HG03342 (cell line): ENCODE measurements around the gene DDX17.
"Not testable (repeated sequence)": the region's sequence is repeated elsewhere in the genome, so short reads cannot be mapped to it uniquely, and the experiment has no call there.

Experiments
- ATAC-seq: cut with Tn5 transposase; IDR thresholded peaks from one replicate; pipeline ENCODE4 v1.9.1; 2021; ENCODE audit warnings: mild to moderate bottlenecking, moderate library complexity; ENCODE audit not compliant: unreplicated experiment

The DDX17 gene

DNA sequence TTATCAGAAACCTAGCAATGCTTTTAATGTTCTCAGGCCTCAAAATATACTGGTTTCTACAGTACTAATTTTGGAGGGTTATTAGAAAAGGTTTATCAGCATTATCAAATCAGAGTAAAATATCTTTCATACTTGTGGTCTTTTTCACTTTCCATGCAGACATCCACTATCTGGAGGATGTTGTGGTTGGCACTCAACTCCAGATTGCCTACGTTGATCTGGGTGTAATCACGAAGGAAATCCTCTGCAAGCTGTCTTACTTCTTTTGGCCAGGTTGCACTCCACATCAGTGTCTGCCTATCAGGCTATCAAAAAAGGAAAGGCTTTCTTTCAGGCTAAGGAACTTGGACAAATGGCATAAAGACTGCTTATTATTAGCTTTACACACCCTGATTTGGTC is 11.6 kb downstream of the DDX17 start:
- no peak for ATAC-seq

DNA sequence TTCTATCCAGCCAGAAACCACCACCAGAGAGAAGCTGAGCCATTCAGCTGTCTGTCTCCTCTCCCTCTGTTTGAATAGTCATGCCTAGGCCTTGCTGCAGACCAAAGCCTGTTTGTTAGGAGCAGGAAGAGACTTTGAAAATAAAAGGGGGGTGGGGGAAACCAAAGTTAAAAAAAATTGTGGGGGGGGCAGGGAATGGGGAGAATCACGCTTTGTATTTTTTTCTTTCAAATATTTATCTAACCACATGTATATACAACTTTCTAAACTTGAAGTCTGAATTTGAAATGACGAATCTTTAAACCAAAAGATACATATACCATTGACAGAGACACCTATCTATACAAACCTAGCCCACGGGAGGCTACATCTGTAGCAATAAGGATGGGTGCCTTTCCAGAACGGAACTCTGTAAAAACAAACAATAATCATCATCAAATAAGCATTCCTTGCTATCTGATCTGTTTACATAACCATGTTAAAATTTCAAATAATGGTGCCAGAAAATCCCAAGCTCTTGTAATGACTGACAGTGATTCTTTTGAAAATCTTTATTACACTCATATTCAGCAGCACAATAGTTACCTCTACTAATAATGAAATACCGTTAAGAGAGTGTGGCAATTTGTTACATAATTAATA is 14.3 kb downstream of the DDX17 start:
- ATAC-seq: no peak

DNA sequence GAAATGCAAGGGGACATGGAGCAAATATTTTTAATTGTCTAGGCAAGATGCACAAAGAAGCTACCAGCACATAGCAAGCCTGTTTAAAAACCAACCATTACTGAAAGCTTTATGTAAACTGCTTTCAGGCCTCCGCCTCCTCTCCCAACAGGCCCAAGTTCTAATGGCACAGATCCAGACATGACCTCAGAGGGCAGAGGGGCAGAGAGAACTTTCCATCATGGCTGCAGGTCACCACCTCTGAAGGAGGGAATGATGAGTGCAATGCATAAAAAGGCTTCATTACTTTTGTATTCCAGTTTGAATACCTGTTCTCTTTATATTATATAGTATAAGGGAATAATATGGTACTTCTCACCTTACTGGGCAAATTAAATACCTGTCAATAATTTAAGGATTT is 15.2 kb downstream of the DDX17 start:
- no peak for ATAC-seq

DNA sequence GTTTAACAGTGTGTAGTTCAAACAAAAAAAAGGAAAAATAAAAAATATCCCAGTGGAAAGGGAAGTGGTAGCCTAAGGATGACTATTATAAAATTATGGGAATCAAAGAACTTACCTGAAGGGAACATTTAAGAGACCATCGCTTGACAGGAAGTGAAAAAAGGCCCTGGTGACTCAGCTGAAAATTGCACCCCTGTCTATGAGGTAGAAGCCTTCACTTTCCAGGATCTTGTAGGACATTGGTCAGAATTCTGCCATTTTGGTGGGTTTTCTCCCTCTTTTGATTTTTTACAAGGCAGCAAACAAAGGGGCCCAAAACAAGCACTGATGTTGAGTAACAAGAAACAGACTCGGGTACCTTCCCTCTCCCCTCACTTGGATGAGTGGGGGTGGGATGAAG is 15.6 kb downstream of the DDX17 start:
- no peak for ATAC-seq

DNA sequence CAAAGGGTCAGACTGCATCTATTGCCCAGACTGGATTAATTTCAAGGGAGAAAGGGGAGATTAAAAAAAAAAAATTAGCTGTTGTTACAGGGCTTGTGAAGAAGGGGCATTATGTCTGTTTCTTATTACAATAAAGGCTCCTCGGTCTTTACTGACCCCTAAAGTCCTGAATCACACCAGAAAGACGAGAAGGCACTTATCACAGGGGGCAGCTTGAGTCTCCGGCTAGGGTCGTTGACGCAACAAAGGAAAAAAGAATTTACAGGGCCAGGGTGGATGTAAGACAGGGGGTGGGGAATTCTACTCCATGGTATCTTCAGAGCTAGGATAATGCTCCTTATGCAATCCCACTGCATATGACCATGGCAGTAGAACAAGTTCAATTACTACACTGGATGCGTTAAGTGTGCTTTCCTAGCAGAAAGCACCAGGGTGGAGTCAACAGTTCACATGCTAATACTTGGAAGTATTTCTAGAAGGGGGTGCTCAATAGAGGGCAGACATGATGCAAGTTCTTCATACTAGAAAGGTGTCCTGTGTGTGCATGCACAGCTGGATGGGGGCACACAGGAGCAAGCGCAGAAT is 16.5 kb downstream of the DDX17 start:
- ATAC-seq: no peak

DNA sequence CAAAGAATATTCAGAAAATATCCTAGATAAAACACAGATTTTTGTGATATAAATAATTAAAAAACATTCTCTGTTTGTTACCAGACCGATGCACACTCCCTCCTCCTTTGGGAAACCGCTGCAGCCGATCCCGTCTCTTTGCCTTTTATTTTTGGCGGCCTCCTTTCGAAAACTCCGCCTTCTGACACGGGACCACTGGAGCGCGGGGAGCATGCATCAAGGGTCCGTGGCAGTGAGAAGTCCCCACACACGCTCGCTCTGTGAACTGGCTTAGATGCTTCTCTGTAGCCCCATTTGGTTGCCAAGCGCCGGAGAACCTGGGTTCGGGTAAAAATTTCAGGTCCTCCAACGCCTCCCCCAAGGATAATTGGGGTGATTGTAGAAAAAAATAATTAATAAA is 17.0 kb downstream of the DDX17 start:
- no peak for ATAC-seq

DNA sequence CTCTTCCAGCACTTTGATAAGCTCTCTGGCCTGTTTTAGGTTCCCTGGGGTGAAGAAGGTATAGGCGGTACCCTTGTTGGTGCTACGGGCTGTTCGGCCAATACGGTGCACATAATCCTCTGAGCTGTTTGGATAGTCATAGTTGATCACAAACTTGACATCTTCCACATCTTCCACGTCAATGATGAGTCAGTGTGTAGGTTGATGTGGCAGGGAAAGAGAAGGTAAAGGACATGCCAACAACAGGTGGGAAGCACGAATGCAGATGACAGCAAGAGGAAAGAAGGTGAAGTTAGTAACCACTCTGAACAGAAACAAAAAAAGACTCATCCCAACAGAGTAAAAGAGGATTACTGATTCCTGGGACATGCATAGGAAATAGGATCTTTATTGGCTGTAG is 18.2 kb downstream of the DDX17 start:
- ATAC-seq: no peak

DNA sequence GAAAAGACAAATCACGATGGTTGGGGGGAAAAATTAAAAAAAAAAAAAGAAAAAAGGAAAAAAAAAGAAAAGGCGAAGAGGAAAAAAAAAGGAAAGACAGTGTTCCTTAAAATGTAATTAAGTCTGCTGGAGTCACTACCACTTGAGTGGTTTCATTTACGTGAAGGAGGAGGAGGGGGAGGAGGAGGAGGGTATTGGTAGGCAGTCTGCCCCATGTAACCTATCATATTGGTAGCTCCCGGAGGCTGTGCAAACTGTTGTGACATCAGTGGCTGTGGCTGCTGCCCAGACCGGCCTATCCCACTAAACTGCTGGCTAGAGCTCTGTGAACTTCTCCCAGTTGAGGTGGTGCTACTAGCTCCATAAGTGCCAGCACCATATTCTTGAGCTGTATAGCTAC is 20.3 kb downstream of the DDX17 start:
- ATAC-seq: no peak

DNA sequence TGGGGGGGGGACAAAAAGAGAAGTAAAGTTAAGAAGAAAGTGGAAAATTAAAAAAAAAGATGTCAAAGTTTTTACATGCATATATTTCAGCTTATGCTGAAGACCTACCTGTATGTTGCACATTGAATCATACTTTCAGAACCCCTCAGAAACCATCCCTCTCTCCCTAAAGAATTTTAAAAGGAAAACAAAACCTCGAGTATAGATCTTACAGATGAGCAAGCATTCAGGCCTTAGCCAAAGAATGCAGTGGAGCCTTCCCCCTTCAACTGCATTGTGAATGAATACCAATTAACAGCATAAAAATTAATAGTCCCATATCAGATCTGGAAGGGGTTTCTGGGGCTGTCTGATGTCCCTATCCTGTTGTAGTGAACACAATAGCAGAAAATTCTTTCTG is 21.9 kb downstream of the DDX17 start:
- ATAC-seq: no peak

DNA sequence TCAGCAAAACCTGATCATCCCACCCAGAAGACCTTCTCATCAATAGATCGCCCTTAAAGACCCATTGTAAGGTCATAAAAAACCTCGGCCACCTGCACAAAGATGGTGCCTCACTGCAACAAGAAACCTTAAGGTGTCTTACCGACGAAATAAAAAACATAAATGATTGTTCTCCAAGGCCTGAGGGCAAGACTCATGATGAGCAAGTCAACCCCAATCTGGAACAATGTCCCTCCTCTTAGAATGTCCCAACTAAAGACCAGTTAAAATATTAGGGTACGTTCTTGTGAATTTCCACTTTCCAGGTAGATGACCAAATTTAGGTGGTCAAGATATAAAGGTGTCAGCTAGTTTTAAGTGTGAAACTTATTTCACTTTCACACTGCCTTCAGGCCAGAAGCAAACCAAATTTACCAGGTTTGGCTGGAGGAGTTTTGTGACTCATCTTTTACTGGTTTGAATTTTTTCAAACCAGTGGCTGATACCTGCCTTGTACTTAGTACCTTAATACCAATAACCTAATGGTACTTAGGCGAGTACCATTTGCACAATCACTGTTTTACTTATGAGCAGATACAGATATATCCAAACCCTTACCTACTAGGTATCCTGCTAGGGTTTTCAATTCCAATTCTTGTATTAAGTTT is 23.3 kb downstream of the DDX17 start:
- no peak for ATAC-seq

DNA sequence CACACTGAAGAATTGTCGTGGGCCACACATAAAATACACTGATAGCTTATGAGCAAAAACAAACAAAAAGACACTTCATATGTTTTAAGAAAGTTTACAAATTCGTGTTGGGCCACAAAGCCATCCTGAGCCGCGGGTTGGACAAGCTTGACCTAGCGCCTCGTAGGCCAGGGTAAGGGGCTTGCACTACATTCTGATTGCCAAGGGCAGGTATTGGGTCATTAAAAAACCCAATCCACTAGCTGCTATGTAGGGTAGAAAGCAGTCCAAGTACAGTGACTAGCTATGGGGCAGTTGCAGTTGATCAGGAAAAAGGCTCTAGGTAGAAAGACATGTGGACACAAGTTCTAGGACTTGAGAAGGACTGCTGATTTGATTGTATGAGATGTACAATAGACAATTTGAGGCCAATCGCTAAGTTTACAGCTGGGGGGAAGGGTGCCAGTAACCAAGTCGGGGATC is 24.2 kb downstream of the DDX17 start:
- no peak for ATAC-seq

DNA sequence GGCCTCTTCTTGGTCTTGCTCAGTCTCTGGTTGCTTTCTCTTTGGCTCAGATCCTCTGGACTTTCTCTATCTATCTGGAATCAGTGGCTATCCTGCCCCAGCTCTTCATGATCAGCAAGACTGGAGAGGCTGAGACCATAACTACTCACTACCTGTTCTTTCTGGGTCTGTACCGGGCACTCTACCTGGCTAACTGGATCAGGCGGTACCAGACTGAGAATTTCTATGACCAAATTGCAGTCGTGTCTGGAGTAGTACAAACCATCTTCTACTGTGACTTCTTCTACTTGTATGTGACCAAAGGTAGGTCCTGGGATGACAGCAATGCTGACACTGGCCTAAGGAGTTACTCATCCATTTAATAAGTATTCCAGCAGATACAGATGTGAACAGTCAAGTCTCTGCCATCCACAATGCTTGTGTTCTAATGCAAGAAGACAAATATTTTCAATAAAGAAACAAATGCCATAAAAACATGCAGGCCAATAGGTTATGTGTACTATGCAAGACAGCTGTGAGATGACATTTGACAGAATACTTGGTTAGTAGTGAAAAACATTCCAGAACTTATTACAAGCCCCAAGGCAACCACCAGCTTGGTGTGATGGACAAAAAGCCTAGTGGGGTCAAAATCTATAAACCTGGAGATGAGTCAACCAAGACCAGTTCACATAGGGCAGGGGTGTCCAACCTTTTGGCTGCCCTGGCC is 24.8 kb downstream of the DDX17 start:
- ATAC-seq: no peak

DNA sequence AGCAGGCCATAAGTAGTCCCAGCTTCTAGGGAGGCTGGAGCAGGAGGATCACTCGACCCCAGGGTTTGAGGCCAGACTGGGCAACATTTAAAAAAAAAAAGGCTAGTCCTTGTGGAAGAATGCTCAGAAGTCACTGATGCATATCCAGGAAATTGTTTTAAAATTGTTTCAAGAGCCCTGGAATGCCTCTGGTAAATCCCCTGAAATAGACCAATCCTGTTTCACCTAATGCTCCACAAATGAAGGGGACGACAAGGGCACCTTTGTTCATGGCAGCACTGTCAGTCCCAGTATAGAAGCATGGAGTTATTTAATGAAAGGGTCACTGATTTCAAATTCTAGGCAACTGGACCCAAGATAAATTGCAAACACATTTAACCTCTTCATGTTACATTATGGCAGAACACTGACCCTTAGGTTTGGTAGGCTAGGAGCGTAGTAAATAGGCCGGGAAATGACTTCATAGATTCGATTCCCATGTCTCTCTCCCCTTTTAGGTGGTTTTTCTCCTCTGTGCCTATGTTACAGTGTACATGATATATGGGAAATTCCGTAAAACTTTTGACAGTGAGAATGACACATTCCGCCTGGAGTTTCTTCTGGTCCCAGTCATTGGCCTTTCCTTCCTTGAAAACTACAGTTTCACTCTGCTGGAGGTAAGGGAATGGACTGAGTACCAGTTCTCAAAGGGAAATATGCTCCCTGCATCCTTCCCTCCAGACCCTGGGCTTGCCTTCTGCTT is 26.8 kb downstream of the DDX17 start:
- ATAC-seq: no peak

DNA sequence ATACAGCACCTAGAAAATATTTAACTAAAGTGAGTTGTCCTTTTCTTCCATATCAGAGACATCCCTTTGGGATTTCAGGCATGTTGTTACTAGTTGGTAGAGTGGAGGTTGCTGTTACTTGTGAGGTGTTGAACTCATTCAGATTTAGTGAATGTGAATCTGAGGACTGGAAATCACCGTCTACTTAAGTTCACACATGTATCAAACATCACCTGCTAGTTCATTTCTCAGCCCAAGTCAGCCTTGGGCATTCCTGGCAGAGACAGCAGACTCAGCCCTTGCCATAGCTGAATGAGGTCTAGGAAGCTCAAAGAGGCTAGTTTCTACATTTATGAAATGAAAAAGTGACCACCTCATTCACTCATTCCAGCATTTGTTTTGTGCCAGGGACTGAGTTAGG is 28.5 kb downstream of the DDX17 start:
- no peak for ATAC-seq

DNA sequence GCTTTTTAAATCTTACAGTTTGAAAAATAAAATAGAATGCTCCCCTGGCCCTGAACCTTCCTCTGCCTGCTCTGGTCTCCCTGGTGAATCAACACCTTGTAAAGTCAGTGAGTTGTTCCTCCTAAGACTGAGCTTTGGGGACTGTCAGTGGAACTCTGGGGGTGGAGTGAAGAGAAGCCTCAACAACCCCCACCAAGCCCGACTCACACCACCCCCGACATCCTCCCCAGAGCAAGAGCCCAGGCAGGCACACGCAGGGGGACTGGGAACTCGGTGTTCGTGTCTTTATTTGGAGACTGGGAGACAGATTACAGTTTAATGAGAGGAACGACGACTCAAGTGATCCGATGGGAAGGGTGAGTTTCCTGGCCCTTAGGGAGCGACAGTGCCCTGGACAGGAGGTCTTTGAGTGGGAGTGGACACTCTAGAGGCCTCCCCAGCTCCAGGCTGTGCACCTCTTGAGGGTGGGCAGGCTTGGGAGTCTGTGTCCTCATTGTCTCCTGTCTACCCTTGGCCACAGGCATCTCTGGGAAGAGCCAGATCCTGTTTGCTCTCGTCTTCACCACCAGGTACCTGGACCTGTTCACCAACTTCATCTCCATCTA is 32.0 kb downstream of the DDX17 start:
- no peak for ATAC-seq

DNA sequence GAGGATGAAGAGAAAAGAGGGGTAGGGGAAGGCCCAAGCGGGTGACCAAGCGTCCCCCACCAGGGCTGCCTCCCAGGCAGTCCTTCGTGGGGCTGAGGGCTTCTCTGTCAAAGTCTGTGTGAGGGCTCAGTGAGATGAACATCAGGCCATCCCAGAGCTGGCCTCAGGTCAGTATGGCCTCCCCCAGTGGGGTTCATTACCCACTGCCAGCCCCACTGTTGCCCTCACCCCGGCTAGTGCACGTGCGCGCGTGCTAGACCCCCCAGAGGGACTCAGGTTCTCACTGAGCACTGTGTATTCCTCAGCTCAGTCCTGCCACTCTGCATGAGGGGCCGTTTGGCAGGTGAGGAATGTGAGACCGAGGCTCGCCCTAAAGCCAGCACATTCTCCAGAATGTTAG is 34.9 kb downstream of the DDX17 start:
- no peak for ATAC-seq

DNA sequence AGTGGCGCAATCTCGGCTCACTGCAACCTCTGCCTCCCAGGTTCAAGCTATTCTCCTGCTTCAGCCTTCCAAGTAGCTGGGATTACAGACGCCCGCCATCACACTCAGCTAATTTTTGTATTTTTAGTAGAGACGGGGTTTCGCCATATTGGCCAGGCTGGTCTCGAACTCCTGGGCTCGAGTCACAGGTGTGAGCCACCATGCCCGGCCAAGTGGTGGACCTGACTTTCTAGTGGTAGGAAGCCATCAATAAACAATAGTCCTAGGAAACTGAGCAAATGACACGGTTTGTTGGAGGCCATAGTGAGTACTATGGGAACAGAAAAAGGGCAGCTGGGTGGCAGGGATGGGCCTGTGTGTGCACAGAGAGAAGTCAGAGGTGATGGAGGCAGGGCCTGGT is 35.9 kb downstream of the DDX17 start:
- not testable (repeated sequence) for ATAC-seq

DNA sequence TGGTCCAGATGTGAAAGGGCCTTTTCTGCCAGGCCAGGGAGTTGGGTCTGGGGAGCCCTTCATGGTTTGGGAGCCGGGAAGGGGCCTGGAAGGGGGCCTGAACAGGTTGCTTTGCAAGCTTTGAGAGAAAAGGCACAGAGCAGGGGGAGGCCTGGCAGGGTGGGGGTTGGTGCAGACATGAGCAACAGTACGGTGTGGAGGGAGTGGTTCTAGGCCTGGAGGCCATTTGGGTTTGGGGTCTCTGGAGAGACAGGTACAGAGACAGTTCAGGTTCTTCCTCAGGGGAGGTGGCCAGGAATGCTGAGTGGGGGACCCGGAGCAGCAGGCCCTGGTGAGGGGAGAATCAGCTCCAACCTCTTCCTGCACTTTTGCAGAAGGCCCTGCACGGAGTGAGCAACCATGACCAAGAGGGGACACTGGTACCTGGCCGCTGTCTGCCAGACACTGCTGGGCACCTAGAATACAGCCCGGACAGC is 36.8 kb downstream of the DDX17 start:
- ATAC-seq: no peak

DNA sequence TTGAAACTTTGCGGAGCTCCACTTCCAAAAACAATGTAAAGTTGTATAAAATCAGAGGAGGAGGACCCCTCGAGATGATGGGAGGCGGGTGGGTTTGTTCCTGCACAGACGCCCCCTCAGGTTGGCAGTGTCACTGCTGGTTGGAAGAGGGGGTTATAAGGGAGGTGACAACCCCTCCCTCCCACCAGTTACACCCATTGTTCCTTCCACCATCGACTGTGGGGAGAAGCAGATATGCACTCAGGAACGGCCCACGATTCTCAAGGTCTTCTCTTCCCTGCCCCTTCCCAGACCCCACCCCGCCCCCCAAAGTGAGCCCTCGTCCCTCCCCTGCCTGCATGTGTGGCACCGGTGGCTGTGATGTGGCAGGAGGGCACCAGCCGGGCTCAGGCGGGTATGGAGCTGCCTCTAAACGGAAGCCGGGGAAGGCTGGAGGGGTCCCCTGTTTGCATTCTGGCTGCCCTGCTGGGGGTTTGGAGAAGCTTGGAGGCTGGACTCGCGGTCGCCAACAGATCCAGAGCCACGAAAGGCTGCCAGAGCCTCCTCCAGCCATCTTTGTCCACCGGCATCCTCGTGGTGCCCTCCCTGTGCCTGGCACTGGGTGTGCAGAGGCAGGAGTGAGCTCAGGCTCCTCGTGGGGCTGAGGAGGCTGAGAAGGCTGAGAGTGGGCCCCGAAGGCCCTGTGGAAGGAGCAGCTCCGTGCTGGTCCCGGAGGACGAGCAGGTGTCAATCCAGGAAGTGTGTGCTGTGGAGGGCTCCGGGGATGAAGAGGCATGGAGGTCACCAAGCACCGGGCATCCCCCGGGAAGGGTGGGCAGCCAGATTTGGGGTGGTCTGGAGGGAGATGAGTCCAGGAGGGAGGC is 37.4 kb downstream of the DDX17 start:
- no peak for ATAC-seq
